Calu3 (cell line): Measurements from ENCODE around the gene RNASE1. TPM values are rescaled to one million over a fixed set of nuclear protein-coding genes. Genes with fewer than 3 reads are reported as not detected.
"Not testable (repeated sequence)": the region's sequence is repeated elsewhere in the genome, so short reads cannot be mapped to it uniquely, and the experiment has no call there.

Source experiments
- BruUV-seq: library from RNA; stranded (reverse); fragments of 400-500 nt; replicated peaks from 2 replicates; lab custom pipeline; 2021; lab: Mats Ljungman, UMichigan
- CTCF ChIA-PET: fragments of 300-600 bp; sonication (Branson Sonifier 250); formaldehyde crosslinking; loops from one replicate; lab custom pipeline; 2022; ENCODE audit warnings: antibody characterized with exemption; lab: Charles Lee
- DNase-seq: peaks from one replicate; pipeline ENCODE4 v3.0.0; 2022
- H3K27ac Mint-ChIP-seq: one replicate; pipeline ENCODE4 v1.8.0; 2022; ENCODE audit warnings: mixed read lengths; ENCODE audit not compliant: unreplicated experiment
- H3K27me3 Mint-ChIP-seq: one replicate; pipeline ENCODE4 v1.8.0; 2022; ENCODE audit warnings: mixed read lengths; ENCODE audit not compliant: unreplicated experiment
- H3K36me3 Mint-ChIP-seq: one replicate; pipeline ENCODE4 v1.8.0; 2022; ENCODE audit warnings: mild to moderate bottlenecking, moderate library complexity, mixed read lengths; ENCODE audit not compliant: insufficient read depth, unreplicated experiment
- H3K4me1 Mint-ChIP-seq: one replicate; pipeline ENCODE4 v1.8.0; 2022; ENCODE audit warnings: mild to moderate bottlenecking, low read depth, mixed read lengths; ENCODE audit not compliant: unreplicated experiment
- H3K4me3 Mint-ChIP-seq: one replicate; pipeline ENCODE4 v1.8.0; 2022; ENCODE audit warnings: mild to moderate bottlenecking, low read depth, moderate library complexity, mixed read lengths; ENCODE audit not compliant: unreplicated experiment
- H3K9me3 Mint-ChIP-seq: one replicate; pipeline ENCODE4 v1.8.0; 2022; ENCODE audit warnings: low read depth, mixed read lengths; ENCODE audit not compliant: unreplicated experiment
- CTCF ChIP-seq: fragments of 200-600 bp; IDR thresholded peaks from one replicate; pipeline ENCODE4 v1.8.0; 2022; ENCODE audit warnings: antibody characterized with exemption; ENCODE audit not compliant: unreplicated experiment
- intact Hi-C: fragments of 100-400 bp; cut with micrococcal nuclease; formaldehyde crosslinking; loops from one replicate; pipeline ENCODE4 v1.10.0; 2022; ENCODE audit not compliant: unreplicated experiment
- total RNA-seq: library from RNA; stranded (reverse); gene quantifications from 2 replicates; pipeline ENCODE4 v1.2.3, GENCODE V29; 2022

The RNASE1 gene
- total RNA-seq, 1 experiment from 2014 or later: 45.8 TPM

- intact Hi-C loops: no loop called here
- no peaks in the 10 kb centered on the region for H3K27me3 Mint-ChIP-seq
- DNase-seq: no peak
- CTCF ChIA-PET: no interaction called here
- H3K36me3 Mint-ChIP-seq: no peaks in the 10 kb centered on the region
- peaks cover 10% of the 10 kb centered on the region for H3K9me3 Mint-ChIP-seq
- TF ChIP-seq CTCF: no peak
- no peak overlapping the region for H3K27ac Mint-ChIP-seq
- H3K4me1 Mint-ChIP-seq: no peaks in the 10 kb centered on the region
- BruUV-seq: no TSS peak
- no peak overlapping the region for H3K4me3 Mint-ChIP-seq
These were observed 28.2 kb upstream of the RNASE1 start for GRCh38 chr14:20830831-20831230.

GRCh38 chr14:20828024-20828694 is 25.5 kb upstream of the RNASE1 start:
- H3K27ac Mint-ChIP-seq, H3K4me3 Mint-ChIP-seq, BruUV-seq, H3K27me3 Mint-ChIP-seq, CTCF ChIA-PET, H3K36me3 Mint-ChIP-seq, DNase-seq, H3K9me3 Mint-ChIP-seq, H3K4me1 Mint-ChIP-seq, intact Hi-C loops: not testable (repeated sequence)

GRCh38 chr14:20827326-20827725 is 24.7 kb upstream of the RNASE1 start:
- Mint-ChIP-seq H3K4me3 (no peak overlapping the region), H3K4me1 (peaks cover 3% of the 10 kb centered on the region), H3K27me3 (no peaks in the 10 kb centered on the region), H3K36me3 (no peaks in the 10 kb centered on the region), H3K27ac (no peak overlapping the region), H3K9me3 (peaks cover 8% of the 10 kb centered on the region)
- no peak for DNase-seq
- intact Hi-C loops: no loop called here
- CTCF ChIA-PET: no interaction called here
- no TSS peak for BruUV-seq
- no peak for TF ChIP-seq CTCF

- H3K4me1 Mint-ChIP-seq, H3K36me3 Mint-ChIP-seq, intact Hi-C loops, H3K27ac Mint-ChIP-seq, DNase-seq, H3K9me3 Mint-ChIP-seq, BruUV-seq, H3K4me3 Mint-ChIP-seq, CTCF ChIA-PET, H3K27me3 Mint-ChIP-seq: not testable (repeated sequence)
These were observed 24.0 kb upstream of the RNASE1 start for GRCh38 chr14:20826666-20827065.

GRCh38 chr14:20823859-20824258 is 21.2 kb upstream of the RNASE1 start:
- Mint-ChIP-seq H3K4me1 (peaks cover 15% of the 10 kb centered on the region), H3K4me3 (no peak overlapping the region), H3K27me3 (no peaks in the 10 kb centered on the region), H3K36me3 (no peaks in the 10 kb centered on the region), H3K9me3 (peaks cover 8% of the 10 kb centered on the region), H3K27ac (no peak overlapping the region)
- intact Hi-C loops: no loop called here
- no peak for TF ChIP-seq CTCF
- CTCF ChIA-PET: interaction anchor here (0.7 kb wide), 1 partner anchor 34 kb away, joined by 3 read pairs; no protein-coding TSS in a partner anchor
- BruUV-seq: no TSS peak
- DNase-seq: no peak

GRCh38 chr14:20821521-20822108 is 19.0 kb upstream of the RNASE1 start:
- H3K27me3 Mint-ChIP-seq, H3K4me3 Mint-ChIP-seq, intact Hi-C loops, H3K36me3 Mint-ChIP-seq, BruUV-seq, H3K27ac Mint-ChIP-seq, H3K9me3 Mint-ChIP-seq: not testable (repeated sequence)
- peak; percentile 11 for DNase-seq
- CTCF ChIA-PET: interaction anchor here (0.9 kb wide), 1 partner anchor 19 kb away, joined by 3 read pairs; the partner anchor contains the start of gene RNASE1
- peaks cover 21% of the 10 kb centered on the region for H3K4me1 Mint-ChIP-seq
